IPS-11a (cell line): ENCODE measurements around the gene FTHL17.

Experiments used
- H3K4me3 ChIP-seq: one replicate; pipeline ENCODE4 v1.5.1; 2013; ENCODE audit warnings: low read depth, low read length, control low read depth

The FTHL17 gene

GRCh38 chrX:31039327-31039711 is 32.5 kb downstream of the FTHL17 start:
- no peak overlapping the region for H3K4me3 ChIP-seq

DNA sequence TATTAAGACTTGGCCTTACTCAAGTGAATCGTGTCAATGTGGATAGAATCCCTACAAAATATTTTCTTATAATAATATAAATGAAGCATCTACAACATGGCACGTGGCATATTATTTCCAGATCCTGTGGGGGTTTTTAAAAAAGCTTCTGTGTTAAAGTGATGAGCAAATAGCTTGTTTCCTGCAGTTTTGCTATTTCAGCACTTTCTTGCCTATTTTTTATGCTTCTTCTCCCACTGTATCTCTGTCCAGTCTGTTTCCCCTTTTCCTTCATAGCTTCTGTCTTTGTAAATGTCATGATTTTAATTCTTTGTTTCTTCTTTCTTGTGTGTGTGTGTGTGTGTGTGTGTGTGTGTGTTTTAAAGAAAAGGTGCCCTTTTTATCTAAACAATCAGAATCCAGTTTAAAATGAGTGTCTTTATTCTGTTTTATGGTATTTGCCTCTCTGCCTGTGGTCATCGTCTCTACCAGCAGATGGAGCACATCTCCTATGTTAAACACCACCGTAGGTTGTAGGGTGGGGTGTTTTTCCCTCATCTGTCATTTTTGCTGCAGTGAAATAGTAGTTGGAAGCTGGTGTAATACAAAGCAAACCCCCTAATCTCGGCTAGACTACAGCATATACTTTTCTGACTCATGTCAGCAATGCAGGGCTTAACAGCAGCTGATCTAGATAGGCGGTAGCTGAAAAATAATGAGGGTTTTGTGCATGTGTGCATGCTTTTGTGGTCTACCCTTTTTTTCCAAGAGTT is 33.1 kb downstream of the FTHL17 start:
- no peak overlapping the region for H3K4me3 ChIP-seq

DNA sequence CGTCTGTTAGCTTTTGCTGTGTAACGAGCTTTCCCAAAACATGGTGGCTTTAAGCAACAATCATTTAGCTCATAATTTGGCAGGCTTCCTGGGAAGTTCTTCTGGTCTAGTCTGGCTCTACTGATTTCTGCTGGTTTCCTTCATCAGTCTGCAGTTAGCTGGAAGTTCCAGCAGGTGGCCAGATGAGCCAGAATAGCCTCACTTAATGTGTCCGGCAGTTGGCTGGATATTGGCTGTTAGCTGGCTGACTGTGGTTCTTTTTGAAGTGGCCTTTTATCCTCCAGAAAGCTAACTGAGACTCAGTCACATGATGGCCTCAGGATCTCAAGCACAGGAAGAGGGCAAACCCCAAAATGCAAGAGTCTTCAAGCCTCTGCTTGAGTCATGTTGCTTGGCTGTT is 34.9 kb downstream of the FTHL17 start:
- no peak overlapping the region for H3K4me3 ChIP-seq

DNA sequence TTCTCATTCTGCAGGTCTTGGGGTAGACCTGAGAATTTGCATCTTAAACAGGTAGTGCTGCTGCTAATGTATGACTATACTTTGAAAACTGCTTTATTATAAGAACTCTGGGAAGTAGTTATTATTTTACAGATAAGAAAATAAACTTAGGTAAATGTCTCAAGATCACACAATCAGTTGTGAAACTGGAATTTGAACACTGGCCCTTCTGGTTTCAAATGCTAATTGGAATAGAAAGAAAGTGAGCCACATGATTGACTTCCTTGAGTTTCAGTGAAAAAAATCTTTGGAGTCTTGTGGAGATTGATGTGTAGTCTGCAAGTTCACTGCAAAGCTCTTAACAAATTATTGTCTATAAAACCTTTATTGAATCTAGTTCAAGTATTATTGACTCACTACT is 44.5 kb downstream of the FTHL17 start:
- H3K4me3 ChIP-seq = no peak overlapping the region

DNA sequence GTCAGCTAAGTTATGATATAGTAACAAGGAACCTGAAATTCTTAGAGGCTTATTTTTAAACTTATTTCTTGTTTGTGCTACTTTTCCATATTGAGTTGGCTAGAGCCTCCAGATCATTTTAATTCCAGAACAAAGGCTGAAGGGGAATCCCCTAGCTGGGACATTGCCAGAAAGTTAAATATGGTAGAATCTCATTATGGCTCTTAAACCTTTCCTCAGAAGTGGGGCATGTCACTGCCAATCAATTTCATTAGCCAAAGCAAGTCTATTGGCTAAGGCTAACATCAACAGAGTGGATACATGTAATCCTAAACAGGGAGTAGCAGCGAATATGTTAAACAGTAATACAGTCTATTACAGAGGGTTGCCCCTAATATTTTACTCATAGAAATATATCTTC is 47.0 kb downstream of the FTHL17 start:
- H3K4me3 ChIP-seq = no peak overlapping the region

- no peak overlapping the region for H3K4me3 ChIP-seq
Observed at GRCh38 chrX:31021537-31021936, 50.3 kb downstream of the FTHL17 start.
